Ishikawa (cell line): ENCODE measurements around the gene RNU5B-1.

Source experiments
- EP300 ChIP-seq: IDR thresholded peaks from 2 replicates; pipeline ENCODE4 v1.6.1; 2012; ENCODE audit warnings: borderline replicate concordance
- MAX ChIP-seq: IDR thresholded peaks from 2 replicates; pipeline ENCODE4 v1.6.1; 2012
- NFIC ChIP-seq: IDR thresholded peaks from 2 replicates; pipeline ENCODE4 v1.6.1; 2012
- RAD21 ChIP-seq: IDR thresholded peaks from 2 replicates; pipeline ENCODE4 v1.6.1; 2012; ENCODE audit warnings: low read depth
- TAF1 ChIP-seq: IDR thresholded peaks from 2 replicates; pipeline ENCODE4 v1.6.1; 2012; ENCODE audit warnings: low read depth, mild to moderate bottlenecking
- ZBTB7A ChIP-seq: IDR thresholded peaks from 2 replicates; pipeline ENCODE4 v1.6.1; 2012; ENCODE audit warnings: low read depth

DNA sequence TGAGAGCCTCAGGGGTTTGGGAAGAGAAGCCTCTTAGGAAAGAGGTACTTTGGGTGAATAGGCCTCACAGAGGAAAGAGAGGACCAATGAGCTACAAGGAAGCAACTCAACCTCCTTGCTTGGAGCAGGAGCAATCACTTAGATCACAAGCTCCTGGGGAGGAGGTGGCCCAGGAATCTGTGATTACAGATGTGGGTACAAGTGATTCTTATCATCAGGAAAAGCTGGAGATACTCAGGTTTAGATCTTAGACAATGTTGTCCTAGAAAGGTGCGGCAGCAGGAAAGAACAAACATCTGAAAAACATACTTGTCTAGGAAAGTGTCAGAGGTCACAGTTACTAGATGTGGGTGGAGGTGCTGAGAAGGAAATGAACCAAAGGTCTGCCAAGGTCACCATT, 26.0 kb upstream of the RNU5B-1 start:
- TF ChIP-seq NFIC (no peak), EP300 (no peak), TAF1 (no peak), MAX (no peak), RAD21 (no peak), ZBTB7A (no peak)
